SKM-1 (cell line): Measurements from ENCODE around the gene HUS1.
"Not testable (repeated sequence)": the region's sequence is repeated elsewhere in the genome, so short reads cannot be mapped to it uniquely, and the experiment has no call there.

Experiments
- DNase-seq: peaks from one replicate; lab custom pipeline; 2025; ENCODE audit not compliant: unreplicated experiment; lab: John Stamatoyannopoulos, UW

The HUS1 gene

GRCh38 chr7:47945261-47946015, 34.0 kb downstream of the HUS1 start:
- DNase-seq: peak; percentile 59

- DNase-seq: no peak
These were observed 34.7 kb downstream of the HUS1 start for GRCh38 chr7:47944536-47945260.

GRCh38 chr7:47943676-47944474, 35.5 kb downstream of the HUS1 start:
- no peak for DNase-seq

GRCh38 chr7:47942651-47943050, 36.8 kb downstream of the HUS1 start:
- DNase-seq: not testable (repeated sequence)

- DNase-seq: no peak
These were observed 37.3 kb downstream of the HUS1 start for GRCh38 chr7:47942132-47942531.

GRCh38 chr7:47941136-47941844, 38.1 kb downstream of the HUS1 start:
- no peak for DNase-seq

- no peak for DNase-seq
These were observed 39.1 kb downstream of the HUS1 start for GRCh38 chr7:47940088-47941013.

GRCh38 chr7:47939425-47940036, 39.9 kb downstream of the HUS1 start:
- DNase-seq: no peak

GRCh38 chr7:47938574-47939165, 40.7 kb downstream of the HUS1 start:
- DNase-seq: no peak

GRCh38 chr7:47937711-47938573, 41.5 kb downstream of the HUS1 start:
- no peak for DNase-seq

GRCh38 chr7:47937065-47937687, 42.2 kb downstream of the HUS1 start:
- DNase-seq: no peak

- no peak for DNase-seq
These were observed 43.1 kb downstream of the HUS1 start for GRCh38 chr7:47936323-47936722.

- DNase-seq: no peak
These were observed 44.1 kb downstream of the HUS1 start for GRCh38 chr7:47935336-47935735.

- no peak for DNase-seq
These were observed 44.6 kb downstream of the HUS1 start for GRCh38 chr7:47934831-47935230.

- DNase-seq: no peak
These were observed 46.2 kb downstream of the HUS1 start for GRCh38 chr7:47933215-47933614.

GRCh38 chr7:47932466-47933037, 46.9 kb downstream of the HUS1 start:
- no peak for DNase-seq

- DNase-seq: no peak
These were observed 47.4 kb downstream of the HUS1 start for GRCh38 chr7:47932016-47932415.
